Spleen (tissue), 11 donors: Measurements from ENCODE around the gene PLCB4. TPM values are rescaled to one million over a fixed set of nuclear protein-coding genes. Genes with fewer than 3 reads are reported as not detected.

Source experiments
- DNase-seq: peaks from one replicate; pipeline ENCODE4 v3.0.0-alpha.2; 2020
- H3K27ac ChIP-seq, 8 donors: fragments of 200-600 bp; sonication (generic) in 7 of 8; 1 replicate in 4 of 8; 2 replicates in 4 of 8; pipeline versions ENCODE4 v1.5.0 to v1.8.0; 2016 to 2021; ENCODE audit warnings: inconsistent platforms in 4 of 8, mild to moderate bottlenecking in 4 of 8, moderate library complexity in 1 of 8
- H3K27me3 ChIP-seq, 7 donors: fragments of 200-600 bp; sonication (generic) in 6 of 7; replicated peaks in 1 of 7; 1 replicate in 4 of 7; 2 replicates in 3 of 7; pipeline versions ENCODE4 v1.5.0 to v1.8.0; 2016 to 2021; ENCODE audit warnings: inconsistent platforms in 3 of 7, mild to moderate bottlenecking in 1 of 7
- H3K36me3 ChIP-seq, 6 donors: fragments of 200-600 bp; sonication (generic) in 5 of 6; 1 replicate in 4 of 6; 2 replicates in 2 of 6; pipeline versions ENCODE4 v1.5.0 to v1.8.0; 2016 to 2021; ENCODE audit warnings: inconsistent platforms in 2 of 6
- H3K4me1 ChIP-seq, 6 donors: fragments of 200-600 bp; sonication (generic) in 5 of 6; 1 replicate in 3 of 6; 2 replicates in 3 of 6; pipeline versions ENCODE4 v1.5.0 to v1.8.0; 2016 to 2021; ENCODE audit warnings: inconsistent platforms in 3 of 6
- H3K4me3 ChIP-seq, 8 donors: fragments of 200-600 bp; sonication (generic) in 7 of 8; 1 replicate in 4 of 8; 2 replicates in 4 of 8; pipeline versions ENCODE4 v1.5.0 to v1.8.0; 2016 to 2021; ENCODE audit warnings: inconsistent platforms in 4 of 8, mild to moderate bottlenecking in 4 of 8, moderate library complexity in 2 of 8
- H3K9me3 ChIP-seq, 8 donors: fragments of 200-600 bp; sonication (generic) in 7 of 8; 1 replicate in 4 of 8; 2 replicates in 4 of 8; pipeline versions ENCODE4 v1.5.0 to v1.8.0; 2016 to 2021; ENCODE audit warnings: inconsistent platforms in 4 of 8
- CTCF ChIP-seq, 11 experiments: fragments of 200-600 bp in 7 of 11; fragments of 450-650 bp in 4 of 11; sonication (generic) in 4 of 11; IDR thresholded peaks in 8 of 11; conservative IDR thresholded peaks in 3 of 11; 1 replicate in 7 of 11; 2 replicates in 4 of 11; pipeline versions ENCODE4 v1.4.0 to v1.8.0; 2016 to 2021; ENCODE audit warnings: antibody characterized with exemption in 11 of 11, inconsistent platforms in 4 of 11, mild to moderate bottlenecking in 1 of 11
- POLR2A ChIP-seq, 3 donors: fragments of 450-650 bp; IDR thresholded peaks; one replicate each; pipeline ENCODE4 v1.5.1; 2017; ENCODE audit warnings: antibody characterized with exemption in 3 of 3, mild to moderate bottlenecking in 1 of 3
- POLR2AphosphoS5 ChIP-seq, 3 donors: sonication (generic); formaldehyde crosslinking; IDR thresholded peaks; one replicate each; pipeline ENCODE4 v1.5.1; 2017; ENCODE audit warnings: antibody characterized with exemption in 3 of 3
- WGBS, 5 donors: extraction: QIAGEN DNeasy Blood & Tissue Kit in 3 of 5; methylation state at CpG; one replicate each; pipeline versions ENCODE4 v1.1.5 to v1.1.7; 2013 to 2018; 5-methylcytosine and 5-hydroxymethylcytosine counted together
- intact Hi-C: fragments of 100-400 bp; cut with DNase I; formaldehyde crosslinking; loops from one replicate; pipeline ENCODE4 v1.15.0; 2023; ENCODE audit warnings: low total_unique reads
- polyA plus RNA-seq, 3 donors: library from polyadenylated mRNA; stranded (reverse); fragments of 200-250 nt; gene quantifications; one replicate each; pipeline ENCODE4 v1.2.1, GENCODE V29; 2013
- total RNA-seq, 7 donors: library from RNA; depleted of rRNA in 3 of 7; stranded (reverse); fragments of >200 nt in 3 of 7; fragmentation: NEBNext Ultra II Directional in 4 of 7; extraction: Animal tissue kit (Norgen Biotek cat#: 25700) in 4 of 7; gene quantifications; one replicate each; pipeline versions ENCODE4 v1.1.0 to v1.2.1, GENCODE V29; 2016 to 2021
- donor health status: healthy with polysubstance abuse.
- donor health status: DM: no; HTN: no; CAD: no; lungs with moderate emphysema.
- donor health status: DM: no; HTN: no; CAD: no.
- donor health status: Bipolar disorder and iron deficiency.
- donor health status: healthy.
- donor health status: DM: no; HTN: no; CAD: no.
- donor health status: DM: yes; HTN: yes; CAD: no.

The PLCB4 gene
- total and polyA plus RNA-seq, 10 donors: 0.43 to 4.9 (median 1.6) TPM

GRCh38 chr20:9508696-9509178 lies 439.9 kb downstream of the PLCB4 start:
- Histone ChIP-seq H3K4me3 (no peak overlapping the region), H3K27me3 (peaks cover 3 to 90% (median 46%) of the 10 kb centered on the region in 7 donors), H3K9me3 (no peaks in the 10 kb centered on the region), H3K4me1 (peaks cover 0 to 28% (median 4%) of the 10 kb centered on the region in 6 donors), H3K27ac (no peak overlapping the region), H3K36me3 (no peaks in the 10 kb centered on the region)
- no peak for TF ChIP-seq POLR2AphosphoS5 (IDR thresholded peaks at IDR 0.05)
- TF ChIP-seq POLR2A (IDR thresholded peaks at IDR 0.05): no peak
- no peak for TF ChIP-seq CTCF (IDR thresholded peaks at IDR 0.05 in 8 of 11, conservative IDR thresholded peaks at IDR 0.05 in 3 of 11)
- intact Hi-C loops: no loop called here
- 8 to 23% (median 15%) methylated on average over 28 to 30 of the region's 30 CpGs for WGBS, 5 donors
- no peak for DNase-seq

- H3K27ac ChIP-seq: no peak overlapping the region
- no peak for DNase-seq
- H3K4me3 ChIP-seq: no peak overlapping the region
- intact Hi-C loops: no loop called here
- H3K4me1 ChIP-seq: peaks cover 0 to 32% (median 5%) of the 10 kb centered on the region in 6 donors
- H3K9me3 ChIP-seq: no peaks in the 10 kb centered on the region
- no peaks in the 10 kb centered on the region for H3K36me3 ChIP-seq
- peaks cover 3 to 90% (median 46%) of the 10 kb centered on the region in 7 donors for H3K27me3 ChIP-seq
- TF ChIP-seq POLR2AphosphoS5 (IDR thresholded peaks at IDR 0.05) (no peak), CTCF (IDR thresholded peaks at IDR 0.05 in 8 of 11, conservative IDR thresholded peaks at IDR 0.05 in 3 of 11) (no peak), POLR2A (IDR thresholded peaks at IDR 0.05) (no peak)
- 26 to 40% (median 31%) methylated on average over 4 of the region's 4 CpGs for WGBS, 5 donors
Measured at GRCh38 chr20:9509246-9509645, 440.4 kb downstream of the PLCB4 start.

- Histone ChIP-seq H3K27ac (no peak overlapping the region), H3K4me1 (peaks cover 0 to 48% (median 21%) of the 10 kb centered on the region in 6 donors), H3K36me3 (no peaks in the 10 kb centered on the region), H3K4me3 (no peak overlapping the region), H3K27me3 (peaks cover 3 to 93% (median 56%) of the 10 kb centered on the region in 7 donors), H3K9me3 (no peaks in the 10 kb centered on the region)
- TF ChIP-seq CTCF (IDR thresholded peaks at IDR 0.05 in 8 of 11, conservative IDR thresholded peaks at IDR 0.05 in 3 of 11) (no peak), POLR2A (IDR thresholded peaks at IDR 0.05) (no peak), POLR2AphosphoS5 (IDR thresholded peaks at IDR 0.05) (no peak)
- no peak for DNase-seq
- intact Hi-C loops: no loop called here
- 39 to 68% (median 52%) methylated on average over 5 of the region's 5 CpGs for WGBS, 5 donors
Measured at GRCh38 chr20:9510911-9511310, 442.0 kb downstream of the PLCB4 start.

- no peaks in the 10 kb centered on the region for H3K36me3 ChIP-seq
- no peak for TF ChIP-seq CTCF (IDR thresholded peaks at IDR 0.05 in 8 of 11, conservative IDR thresholded peaks at IDR 0.05 in 3 of 11)
- no peak for TF ChIP-seq POLR2AphosphoS5 (IDR thresholded peaks at IDR 0.05)
- TF ChIP-seq POLR2A (IDR thresholded peaks at IDR 0.05): no peak
- intact Hi-C loops: no loop called here
- no peak for DNase-seq
- peaks cover 0 to 30% (median 24%) of the 10 kb centered on the region in 6 donors for H3K4me1 ChIP-seq
- no peak overlapping the region for H3K4me3 ChIP-seq
- WGBS, 5 donors: 6 to 12% (median 7%) methylated on average over 9 of the region's 9 CpGs
- no peak overlapping the region for H3K27ac ChIP-seq
- H3K27me3 ChIP-seq: peaks cover 0 to 91% (median 32%) of the 10 kb centered on the region in 7 donors
- H3K9me3 ChIP-seq: no peaks in the 10 kb centered on the region
Measured at GRCh38 chr20:9514072-9514460, 445.2 kb downstream of the PLCB4 start.
